Skin of body (tissue), 2 donors: Measurements from ENCODE around the gene RCC1. TPM values are rescaled to one million over a fixed set of nuclear protein-coding genes. Genes with fewer than 3 reads are reported as not detected.
"Not testable (repeated sequence)": the region's sequence is repeated elsewhere in the genome, so short reads cannot be mapped to it uniquely, and the experiment has no call there.

Experiments
- DNase-seq: peaks from one replicate; lab custom pipeline; 2025; lab: John Stamatoyannopoulos, UW
- total RNA-seq: library from RNA; depleted of rRNA; stranded (reverse); fragments of >200 nt; gene quantifications from one replicate; pipeline ENCODE4 v1.2.3, GENCODE V29; 2014

Gene RCC1
- total RNA-seq, 1 donor from 2014 or later: 15.8 TPM

GRCh38 chr1:28545246-28545628, 39.4 kb downstream of the RCC1 start:
- DNase-seq: no peak

- no peak for DNase-seq
These were observed 42.5 kb downstream of the RCC1 start for GRCh38 chr1:28548318-28548717.

GRCh38 chr1:28551381-28551780, 45.5 kb downstream of the RCC1 start:
- DNase-seq: no peak

GRCh38 chr1:28552758-28553663, 47.2 kb downstream of the RCC1 start, which contains the start of gene TRNAU1AP:
TRNAU1AP (plus strand) TSS chr1:28553085; CDS start chr1:28553111, 26 bp downstream.
- DNase-seq: peak; percentile 97

- DNase-seq: no peak
These were observed 55.0 kb downstream of the RCC1 start for GRCh38 chr1:28560886-28561285.

GRCh38 chr1:28564310-28564709, 58.5 kb downstream of the RCC1 start:
- DNase-seq: no peak

GRCh38 chr1:28565040-28565439, 59.2 kb downstream of the RCC1 start:
- DNase-seq: no peak

- DNase-seq: no peak
These were observed 59.9 kb downstream of the RCC1 start for GRCh38 chr1:28565726-28566125.

GRCh38 chr1:28566931-28567330, 61.1 kb downstream of the RCC1 start:
- DNase-seq: no peak

- DNase-seq: no peak
These were observed 66.1 kb downstream of the RCC1 start for GRCh38 chr1:28571911-28572310.

- not testable (repeated sequence) for DNase-seq
These were observed 67.0 kb downstream of the RCC1 start for GRCh38 chr1:28572891-28573290.

- DNase-seq: no peak
These were observed 67.7 kb downstream of the RCC1 start for GRCh38 chr1:28573564-28573963.

- DNase-seq: no peak
These were observed 71.3 kb downstream of the RCC1 start for GRCh38 chr1:28577052-28577678.

- no peak for DNase-seq
These were observed 72.1 kb downstream of the RCC1 start for GRCh38 chr1:28577738-28578536.

- DNase-seq: no peak
These were observed 72.9 kb downstream of the RCC1 start for GRCh38 chr1:28578696-28579218.

- no peak for DNase-seq
These were observed 73.6 kb downstream of the RCC1 start for GRCh38 chr1:28579401-28579800.

- DNase-seq: no peak
These were observed 75.1 kb downstream of the RCC1 start for GRCh38 chr1:28580722-28581530.

GRCh38 chr1:28581531-28582247, 75.8 kb downstream of the RCC1 start:
- peak; percentile 95 for DNase-seq

GRCh38 chr1:28582248-28582615, 76.4 kb downstream of the RCC1 start:
- DNase-seq: peak; percentile 66
